ENCODE measurements around the gene SEMA3B.

- TF ChIP-seq, protein P1, sequence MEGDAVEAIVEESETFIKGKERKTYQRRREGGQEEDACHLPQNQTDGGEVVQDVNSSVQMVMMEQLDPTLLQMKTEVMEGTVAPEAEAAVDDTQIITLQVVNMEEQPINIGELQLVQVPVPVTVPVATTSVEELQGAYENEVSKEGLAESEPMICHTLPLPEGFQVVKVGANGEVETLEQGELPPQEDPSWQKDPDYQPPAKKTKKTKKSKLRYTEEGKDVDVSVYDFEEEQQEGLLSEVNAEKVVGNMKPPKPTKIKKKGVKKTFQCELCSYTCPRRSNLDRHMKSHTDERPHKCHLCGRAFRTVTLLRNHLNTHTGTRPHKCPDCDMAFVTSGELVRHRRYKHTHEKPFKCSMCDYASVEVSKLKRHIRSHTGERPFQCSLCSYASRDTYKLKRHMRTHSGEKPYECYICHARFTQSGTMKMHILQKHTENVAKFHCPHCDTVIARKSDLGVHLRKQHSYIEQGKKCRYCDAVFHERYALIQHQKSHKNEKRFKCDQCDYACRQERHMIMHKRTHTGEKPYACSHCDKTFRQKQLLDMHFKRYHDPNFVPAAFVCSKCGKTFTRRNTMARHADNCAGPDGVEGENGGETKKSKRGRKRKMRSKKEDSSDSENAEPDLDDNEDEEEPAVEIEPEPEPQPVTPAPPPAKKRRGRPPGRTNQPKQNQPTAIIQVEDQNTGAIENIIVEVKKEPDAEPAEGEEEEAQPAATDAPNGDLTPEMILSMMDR (IDR thresholded peaks at IDR 0.05; ENCODE audit: low read depth, low read length, poor library complexity, severe bottlenecking) = no peak
- no peak for TF ChIP-seq EZH2phosphoT487 (IDR thresholded peaks at IDR 0.05; ENCODE audit: borderline replicate concordance, low read length)
These were observed 6.2 kb upstream of the SEMA3B start for GRCh38 chr3:50262778-50263177.
